Esophagus squamous epithelium (tissue), 5 donors: Measurements from ENCODE around the gene EPAS1. TPM values are rescaled to one million over a fixed set of nuclear protein-coding genes. Genes with fewer than 3 reads are reported as not detected.

Experiments
- DNase-seq: peaks from one replicate; lab custom pipeline; 2025; lab: John Stamatoyannopoulos, UW
- H3K27ac ChIP-seq, 4 donors: fragments of 200-600 bp; sonication (generic); one replicate each; pipeline ENCODE4 v1.5.1; 2016 to 2019; ENCODE audit warnings: mild to moderate bottlenecking in 1 of 4
- H3K27me3 ChIP-seq, 4 donors: fragments of 200-600 bp; sonication (generic); 1 replicate in 3 of 4; 2 replicates in 1 of 4; pipeline versions ENCODE4 v1.5.1 to v1.6.0; 2017 to 2021; ENCODE audit warnings: antibody characterized with exemption in 1 of 4
- H3K36me3 ChIP-seq, 3 donors: fragments of 200-600 bp; sonication (generic); one replicate each; pipeline ENCODE4 v1.5.1; 2016 to 2019
- H3K4me1 ChIP-seq, 3 donors: fragments of 200-600 bp; sonication (generic); one replicate each; pipeline ENCODE4 v1.5.1; 2017 to 2019
- H3K4me3 ChIP-seq, 4 donors: fragments of 200-600 bp; sonication (generic); 1 replicate in 3 of 4; 2 replicates in 1 of 4; pipeline ENCODE4 v1.5.1; 2016 to 2019; ENCODE audit warnings: mild to moderate bottlenecking in 2 of 4, moderate library complexity in 1 of 4
- H3K9me3 ChIP-seq, 3 donors: fragments of 200-600 bp; sonication (generic); one replicate each; pipeline ENCODE4 v1.5.1; 2016 to 2019
- POLR2A ChIP-seq, 4 donors: fragments of 450-650 bp; IDR thresholded peaks; one replicate each; pipeline ENCODE4 v1.6.1; 2017; ENCODE audit warnings: antibody characterized with exemption in 4 of 4, mild to moderate bottlenecking in 4 of 4, moderate library complexity in 3 of 4
- WGBS, 2 donors: methylation state at CpG; one replicate each; pipeline ENCODE4 v1.1.5; 2018; 5-methylcytosine and 5-hydroxymethylcytosine counted together
- intact Hi-C: fragments of 100-400 bp; cut with DNase I; formaldehyde crosslinking; loops from one replicate; pipeline ENCODE4 v1.15.0; 2022
- total RNA-seq, 4 donors: library from RNA; depleted of rRNA; stranded (reverse); fragments of >200 nt; gene quantifications; one replicate each; pipeline ENCODE4 v1.1.0, GENCODE V29; 2016
- TF ChIP-seq, protein P1 (sequence below), 6 experiments: fragments of 450-650 bp in 4 of 6; fragments of 200-600 bp in 2 of 6; sonication (generic) in 2 of 6; IDR thresholded peaks; one replicate each; pipeline ENCODE4 v1.5.1; 2016 to 2019; ENCODE audit warnings: antibody characterized with exemption in 6 of 6, mild to moderate bottlenecking in 4 of 6, moderate library complexity in 4 of 6
- donor health status: DM: yes; HTN: yes; CAD: no.

Gene EPAS1
- total RNA-seq, 4 donors from 2014 or later = 86.7 to 151 (median 105) TPM

DNA sequence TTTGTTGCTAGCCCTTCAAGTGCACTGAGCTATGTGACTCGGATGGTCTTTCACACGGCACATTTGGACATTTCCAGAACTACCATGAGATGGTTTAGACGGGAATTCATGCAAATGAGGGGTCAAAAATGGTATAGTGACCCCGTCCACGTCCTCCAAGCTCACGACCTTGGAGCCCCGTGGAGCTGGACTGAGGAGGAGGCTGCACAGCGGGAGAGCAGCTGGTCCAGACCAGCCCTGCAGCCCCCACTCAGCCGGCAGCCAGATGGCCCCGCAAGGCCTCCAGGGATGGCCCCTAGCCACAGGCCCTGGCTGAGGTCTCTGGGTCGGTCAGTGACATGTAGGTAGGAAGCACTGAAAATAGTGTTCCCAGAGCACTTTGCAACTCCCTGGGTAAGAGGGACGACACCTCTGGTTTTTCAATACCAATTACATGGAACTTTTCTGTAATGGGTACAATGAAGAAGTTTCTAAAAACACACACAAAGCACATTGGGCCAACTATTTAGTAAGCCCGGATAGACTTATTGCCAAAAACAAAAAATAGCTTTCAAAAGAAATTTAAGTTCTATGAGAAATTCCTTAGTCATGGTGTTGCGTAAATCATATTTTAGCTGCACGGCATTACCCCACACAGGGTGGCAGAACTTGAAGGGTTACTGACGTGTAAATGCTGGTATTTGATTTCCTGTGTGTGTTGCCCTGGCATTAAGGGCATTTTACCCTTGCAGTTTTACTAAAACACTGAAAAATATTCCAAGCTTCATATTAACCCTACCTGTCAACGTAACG, 88.8 kb downstream of the EPAS1 start:
- WGBS, 2 donors = 56 to 60% methylated on average over 11 to 18 of the region's 18 CpGs
- intact Hi-C loops = loop anchor here (10.0 kb wide), 1 partner anchor 69 kb away; no protein-coding TSS in a partner anchor
- Histone ChIP-seq H3K4me1 (peaks cover 15 to 38% (median 20%) of the 10 kb centered on the region in 3 donors), H3K4me3 (no peak overlapping the region), H3K36me3 (peaks cover 28 to 74% (median 32%) of the 10 kb centered on the region in 3 donors), H3K9me3 (no peaks in the 10 kb centered on the region), H3K27ac (peak overlapping the region; percentile 52 to 81 (median 70)), H3K27me3 (no peaks in the 10 kb centered on the region)
- no peak for DNase-seq
- no peak for TF ChIP-seq POLR2A (IDR thresholded peaks at IDR 0.05)
- TF ChIP-seq, protein P1, sequence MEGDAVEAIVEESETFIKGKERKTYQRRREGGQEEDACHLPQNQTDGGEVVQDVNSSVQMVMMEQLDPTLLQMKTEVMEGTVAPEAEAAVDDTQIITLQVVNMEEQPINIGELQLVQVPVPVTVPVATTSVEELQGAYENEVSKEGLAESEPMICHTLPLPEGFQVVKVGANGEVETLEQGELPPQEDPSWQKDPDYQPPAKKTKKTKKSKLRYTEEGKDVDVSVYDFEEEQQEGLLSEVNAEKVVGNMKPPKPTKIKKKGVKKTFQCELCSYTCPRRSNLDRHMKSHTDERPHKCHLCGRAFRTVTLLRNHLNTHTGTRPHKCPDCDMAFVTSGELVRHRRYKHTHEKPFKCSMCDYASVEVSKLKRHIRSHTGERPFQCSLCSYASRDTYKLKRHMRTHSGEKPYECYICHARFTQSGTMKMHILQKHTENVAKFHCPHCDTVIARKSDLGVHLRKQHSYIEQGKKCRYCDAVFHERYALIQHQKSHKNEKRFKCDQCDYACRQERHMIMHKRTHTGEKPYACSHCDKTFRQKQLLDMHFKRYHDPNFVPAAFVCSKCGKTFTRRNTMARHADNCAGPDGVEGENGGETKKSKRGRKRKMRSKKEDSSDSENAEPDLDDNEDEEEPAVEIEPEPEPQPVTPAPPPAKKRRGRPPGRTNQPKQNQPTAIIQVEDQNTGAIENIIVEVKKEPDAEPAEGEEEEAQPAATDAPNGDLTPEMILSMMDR (IDR thresholded peaks at IDR 0.05) = no peak

DNA sequence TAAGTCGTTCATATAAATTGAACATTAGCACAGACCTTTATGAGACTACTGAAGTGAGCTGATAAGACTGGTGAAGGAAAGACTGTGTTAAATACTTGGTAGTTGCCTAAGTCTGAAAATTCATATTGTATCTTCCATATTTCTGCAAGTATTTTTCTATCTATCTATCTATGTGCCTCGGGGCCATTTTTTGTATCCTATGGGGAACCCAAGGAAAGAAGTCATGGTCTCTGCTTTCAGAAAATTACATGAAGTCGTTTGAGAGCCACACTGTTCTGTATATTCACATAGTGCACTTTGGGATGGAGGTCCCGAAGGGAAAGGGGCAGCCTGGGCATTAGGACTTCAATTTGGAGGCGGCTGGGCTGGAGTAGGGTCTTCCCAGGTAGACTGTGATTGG, 89.6 kb downstream of the EPAS1 start:
- Histone ChIP-seq H3K4me3 (no peak overlapping the region), H3K27ac (peak overlapping the region in 3 of 4 donors; percentile 17 to 68 (median 52)), H3K27me3 (no peaks in the 10 kb centered on the region), H3K36me3 (peaks cover 21 to 66% (median 27%) of the 10 kb centered on the region in 3 donors), H3K4me1 (peaks cover 7 to 31% (median 20%) of the 10 kb centered on the region in 3 donors), H3K9me3 (no peaks in the 10 kb centered on the region)
- intact Hi-C loops = loop anchor here (10.0 kb wide), 1 partner anchor 68 kb away; no protein-coding TSS in a partner anchor
- WGBS, 2 donors = 74 to 87% methylated on average over 5 of the region's 5 CpGs
- no peak for DNase-seq
- TF ChIP-seq POLR2A (IDR thresholded peaks at IDR 0.05) = no peak
- TF ChIP-seq, protein P1 (IDR thresholded peaks at IDR 0.05) = no peak

DNA sequence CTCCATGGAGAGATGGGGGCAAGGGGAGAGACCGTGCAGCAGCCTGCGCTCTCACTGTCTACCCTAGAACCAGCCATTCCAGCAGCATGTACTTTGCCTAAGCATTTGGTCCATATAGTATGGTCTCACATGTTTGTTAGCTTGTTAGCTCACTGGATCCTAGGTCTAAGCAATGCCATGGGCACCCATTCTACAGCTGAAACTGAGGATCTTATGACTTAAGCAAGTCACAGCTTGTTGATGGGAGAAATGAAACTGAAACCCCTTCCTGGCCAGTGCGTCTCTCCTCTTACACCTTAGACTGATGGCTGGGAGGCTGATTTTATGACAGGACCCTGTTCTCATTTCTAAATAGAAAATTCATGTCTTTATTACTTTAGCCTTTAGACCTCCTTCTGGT, 90.1 kb downstream of the EPAS1 start:
- Histone ChIP-seq H3K9me3 (no peaks in the 10 kb centered on the region), H3K36me3 (peaks cover 15 to 61% (median 22%) of the 10 kb centered on the region in 3 donors), H3K27ac (peak overlapping the region in 1 of 4 donors; percentile 52), H3K4me3 (no peak overlapping the region), H3K27me3 (no peaks in the 10 kb centered on the region), H3K4me1 (peaks cover 4 to 31% (median 20%) of the 10 kb centered on the region in 3 donors)
- intact Hi-C loops = loop anchor here (10.0 kb wide), 1 partner anchor 68 kb away; no protein-coding TSS in a partner anchor
- 21 to 94% methylated on average over 2 to 3 of the region's 3 CpGs for WGBS, 2 donors
- TF ChIP-seq POLR2A (IDR thresholded peaks at IDR 0.05) = no peak
- TF ChIP-seq, protein P1 (IDR thresholded peaks at IDR 0.05) = no peak
- no peak for DNase-seq

DNA sequence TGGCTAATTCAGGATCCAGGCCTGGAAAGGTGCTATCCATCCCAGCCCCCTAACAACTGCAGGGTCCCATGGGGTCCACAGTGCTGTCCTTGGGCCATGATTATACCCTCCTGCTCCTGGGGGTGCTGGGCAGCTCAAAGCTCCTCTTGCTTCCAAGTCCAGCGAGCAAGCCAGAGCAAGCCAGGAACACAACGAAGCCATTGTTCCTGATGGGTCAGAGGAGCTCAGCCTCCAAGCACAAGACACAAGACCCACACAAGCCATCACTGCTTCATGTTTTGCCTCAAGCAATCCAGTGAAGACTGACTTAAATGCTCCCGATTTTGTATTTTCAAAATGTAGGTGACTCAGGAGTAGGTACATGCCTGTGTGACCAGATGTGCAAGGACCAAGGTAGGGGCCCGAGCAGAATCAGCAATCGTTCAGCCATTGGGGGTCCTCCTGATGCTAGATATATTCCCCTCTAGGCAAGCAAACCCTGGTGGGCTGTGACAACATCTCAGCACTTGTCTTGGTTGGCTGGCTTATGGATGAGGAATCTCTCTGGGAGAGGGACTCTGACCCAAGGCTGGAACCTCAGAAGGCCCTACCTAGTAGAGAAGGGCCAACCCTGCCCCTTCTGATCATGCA, 90.8 kb downstream of the EPAS1 start:
- no peak for TF ChIP-seq POLR2A (IDR thresholded peaks at IDR 0.05)
- TF ChIP-seq, protein P1 (IDR thresholded peaks at IDR 0.05) = no peak
- Histone ChIP-seq H3K36me3 (peaks cover 8 to 54% (median 15%) of the 10 kb centered on the region in 3 donors), H3K4me3 (no peak overlapping the region), H3K27ac (no peak overlapping the region), H3K9me3 (no peaks in the 10 kb centered on the region), H3K27me3 (no peaks in the 10 kb centered on the region), H3K4me1 (peaks cover 4 to 31% (median 20%) of the 10 kb centered on the region in 3 donors)
- no peak for DNase-seq
- intact Hi-C loops = loop anchor here (10.0 kb wide), 1 partner anchor 67 kb away; no protein-coding TSS in a partner anchor
- WGBS, 2 donors = 72 to 78% methylated on average over 3 to 4 of the region's 5 CpGs
